Fibroblast of pulmonary artery (primary cell): ENCODE data around the gene HERC2.

Experiments
- DNase-seq: peaks from one replicate; pipeline ENCODE4 v3.0.0-alpha.2; 2010; ENCODE audit warnings: low read depth
- H3K4me3 ChIP-seq: replicated peaks from 2 replicates; pipeline ENCODE4 v1.5.1; 2011; ENCODE audit warnings: low read depth, mild to moderate bottlenecking, control low read depth, low read length, moderate library complexity
- TF ChIP-seq, protein P1 (sequence below): IDR thresholded peaks from 2 replicates; pipeline ENCODE4 v1.5.1; 2011; ENCODE audit warnings: mild to moderate bottlenecking, control low read depth, low read length, inconsistent platforms; ENCODE audit errors: missing control alignments

The HERC2 gene

DNA sequence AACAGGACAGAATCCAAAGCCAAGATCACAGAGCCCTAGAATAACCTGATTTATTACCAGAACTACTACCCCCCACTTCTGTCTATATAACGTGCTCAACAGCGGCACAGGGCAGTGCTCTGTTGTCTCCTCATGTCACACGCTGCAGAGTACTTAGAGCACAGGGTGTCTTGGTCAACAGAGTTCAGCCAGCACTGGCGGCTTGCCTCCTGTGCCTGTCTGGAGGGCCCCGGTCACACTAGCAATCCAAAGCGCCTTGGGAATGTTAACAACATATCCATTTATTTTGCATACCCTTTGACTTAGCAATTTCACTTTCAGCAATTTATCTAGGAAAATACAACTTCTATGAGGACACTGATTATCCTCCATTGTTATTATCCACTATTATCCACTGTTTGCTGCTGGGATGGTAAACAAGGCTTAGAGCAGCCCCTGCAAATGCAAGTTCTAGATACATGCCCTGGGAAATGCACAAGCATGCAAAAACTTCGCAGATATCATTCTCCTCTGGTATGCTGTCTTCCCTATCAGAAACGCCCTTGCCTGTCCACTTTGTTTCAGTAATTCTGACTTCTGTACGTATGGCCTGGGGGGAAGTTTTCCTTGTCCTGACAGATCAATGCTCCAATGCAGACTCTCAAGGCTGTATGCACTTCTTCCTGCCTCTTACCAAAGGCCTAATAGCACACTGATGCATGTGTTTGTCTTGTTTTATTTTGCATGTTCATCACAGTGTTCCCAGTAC, 136.7 kb downstream of the HERC2 start:
- no peak for DNase-seq
- no peak overlapping the region for H3K4me3 ChIP-seq
- TF ChIP-seq, protein P1, sequence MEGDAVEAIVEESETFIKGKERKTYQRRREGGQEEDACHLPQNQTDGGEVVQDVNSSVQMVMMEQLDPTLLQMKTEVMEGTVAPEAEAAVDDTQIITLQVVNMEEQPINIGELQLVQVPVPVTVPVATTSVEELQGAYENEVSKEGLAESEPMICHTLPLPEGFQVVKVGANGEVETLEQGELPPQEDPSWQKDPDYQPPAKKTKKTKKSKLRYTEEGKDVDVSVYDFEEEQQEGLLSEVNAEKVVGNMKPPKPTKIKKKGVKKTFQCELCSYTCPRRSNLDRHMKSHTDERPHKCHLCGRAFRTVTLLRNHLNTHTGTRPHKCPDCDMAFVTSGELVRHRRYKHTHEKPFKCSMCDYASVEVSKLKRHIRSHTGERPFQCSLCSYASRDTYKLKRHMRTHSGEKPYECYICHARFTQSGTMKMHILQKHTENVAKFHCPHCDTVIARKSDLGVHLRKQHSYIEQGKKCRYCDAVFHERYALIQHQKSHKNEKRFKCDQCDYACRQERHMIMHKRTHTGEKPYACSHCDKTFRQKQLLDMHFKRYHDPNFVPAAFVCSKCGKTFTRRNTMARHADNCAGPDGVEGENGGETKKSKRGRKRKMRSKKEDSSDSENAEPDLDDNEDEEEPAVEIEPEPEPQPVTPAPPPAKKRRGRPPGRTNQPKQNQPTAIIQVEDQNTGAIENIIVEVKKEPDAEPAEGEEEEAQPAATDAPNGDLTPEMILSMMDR: no peak

DNA sequence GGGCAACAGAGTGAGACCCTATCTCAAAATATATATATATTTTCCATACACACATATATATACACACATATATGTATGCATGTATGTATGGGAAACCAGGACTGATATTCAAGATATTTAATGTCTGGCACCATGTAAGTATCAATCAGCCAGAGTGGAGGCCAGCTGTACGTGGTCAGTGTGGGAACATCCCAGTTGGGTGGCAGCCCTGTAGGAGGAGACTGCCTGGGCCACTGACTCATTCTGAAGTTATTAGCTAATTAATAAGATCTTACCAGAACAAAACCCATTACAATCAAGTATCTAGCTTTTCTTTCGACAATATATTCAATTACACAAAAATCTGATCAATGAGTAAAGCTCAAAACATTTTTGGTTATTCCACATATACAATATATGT, 137.8 kb downstream of the HERC2 start:
- DNase-seq: no peak
- TF ChIP-seq, protein P1: no peak
- H3K4me3 ChIP-seq: no peak overlapping the region

DNA sequence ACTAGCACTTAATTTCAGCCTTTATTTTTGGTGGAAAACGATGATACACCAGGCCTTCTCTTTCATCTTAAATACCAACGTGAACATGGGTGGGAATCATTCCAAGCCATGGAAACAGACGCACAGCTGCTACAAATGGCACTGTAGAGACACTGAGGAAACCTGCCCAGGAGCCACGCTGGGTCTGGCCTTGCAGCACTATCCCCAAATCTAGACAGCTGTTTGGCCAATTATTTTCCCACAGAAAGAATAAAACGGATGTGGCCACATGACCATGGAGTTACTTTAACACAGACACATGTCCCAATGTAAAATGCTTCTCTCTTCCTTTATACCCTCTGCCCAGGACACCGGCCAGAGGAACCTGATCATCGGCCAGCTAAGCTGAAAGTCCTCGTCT, 139.2 kb downstream of the HERC2 start:
- no peak overlapping the region for H3K4me3 ChIP-seq
- DNase-seq: no peak
- TF ChIP-seq, protein P1: no peak

DNA sequence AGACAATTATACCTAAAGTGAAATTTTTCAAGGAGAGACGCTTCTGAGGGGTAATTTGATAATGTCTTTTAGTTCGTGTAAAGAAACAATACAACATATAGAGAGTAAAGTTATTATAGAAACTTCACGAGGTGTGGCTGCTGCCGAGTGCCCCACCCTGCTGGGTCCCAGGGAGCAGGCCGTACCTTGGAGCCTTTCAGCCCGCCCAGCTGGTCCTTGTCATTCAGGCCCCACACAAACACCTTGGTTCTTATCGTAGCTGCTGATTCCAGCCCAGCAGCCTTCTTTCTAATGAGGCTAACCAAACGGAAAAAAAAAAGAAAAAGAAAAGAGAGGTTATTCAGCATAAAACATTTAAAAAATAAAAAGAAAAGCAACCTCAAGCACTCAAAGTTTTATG, 139.8 kb downstream of the HERC2 start:
- H3K4me3 ChIP-seq: no peak overlapping the region
- TF ChIP-seq, protein P1: no peak
- no peak for DNase-seq

DNA sequence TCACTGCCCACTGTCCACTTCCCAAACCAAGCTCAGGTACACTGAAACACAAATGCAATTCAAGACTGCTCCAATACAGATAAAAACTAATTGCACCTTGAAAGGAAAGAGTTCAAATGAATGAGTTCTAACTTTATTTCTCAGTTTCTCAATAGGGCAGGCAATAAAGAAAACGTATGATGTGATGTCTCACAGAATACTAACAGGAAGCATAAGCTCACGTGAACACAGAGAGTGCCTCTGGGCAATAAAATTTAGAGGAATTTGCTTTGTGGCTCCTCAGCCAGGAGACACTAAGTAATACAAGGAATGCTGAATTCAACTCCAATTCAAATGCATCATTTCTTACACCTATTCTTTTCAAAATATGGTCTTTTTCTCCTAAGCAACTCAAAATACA, 140.6 kb downstream of the HERC2 start:
- TF ChIP-seq, protein P1: no peak
- no peak for DNase-seq
- no peak overlapping the region for H3K4me3 ChIP-seq

DNA sequence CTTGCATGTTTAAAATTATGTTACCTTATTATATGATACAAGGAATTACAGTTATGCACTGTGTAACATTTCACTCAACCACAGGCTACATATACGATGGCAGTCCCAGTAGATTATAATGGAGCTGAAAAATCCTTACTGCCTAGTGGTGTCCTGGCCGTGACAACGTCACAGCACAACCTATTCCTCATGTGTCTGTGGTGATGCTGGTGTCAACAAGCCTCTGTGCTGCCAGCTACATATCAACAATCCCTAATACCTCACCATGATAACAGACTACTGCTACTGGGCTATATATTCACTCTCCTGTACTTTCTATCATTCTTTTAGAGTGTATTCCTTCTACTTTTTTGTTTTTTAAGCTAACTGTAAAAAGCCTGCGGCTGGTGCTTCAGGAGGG, 142.7 kb downstream of the HERC2 start:
- TF ChIP-seq, protein P1: no peak
- DNase-seq: no peak
- H3K4me3 ChIP-seq: no peak overlapping the region

DNA sequence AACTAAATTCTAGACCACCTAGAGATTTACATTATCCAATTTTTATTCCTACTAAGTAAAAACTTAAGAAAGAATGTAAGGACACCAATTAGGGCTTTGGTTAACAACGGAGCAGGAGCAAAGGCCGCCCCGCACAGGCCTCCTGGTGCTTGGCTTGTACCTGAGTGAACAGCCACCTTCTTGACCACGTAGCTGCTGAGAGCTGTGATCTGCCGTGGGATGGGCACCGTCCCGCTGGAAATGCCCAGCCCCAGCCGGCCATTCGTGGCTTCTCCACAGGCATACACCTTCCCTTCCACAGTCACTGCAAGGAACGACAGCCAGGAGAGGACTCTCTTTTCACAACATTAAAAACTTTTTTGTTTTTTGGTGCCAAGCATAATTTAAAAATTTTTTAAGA, 143.3 kb downstream of the HERC2 start:
- no peak for DNase-seq
- H3K4me3 ChIP-seq: no peak overlapping the region
- TF ChIP-seq, protein P1: no peak
